CD4-positive, alpha-beta T cell treated with Interferon gamma for 1 hour (primary cell): ENCODE data around the gene MPEG1.

Experiments used
- DNase-seq: peaks from one replicate; pipeline ENCODE4 v3.0.0-alpha.2; 2020

The MPEG1 gene

DNA sequence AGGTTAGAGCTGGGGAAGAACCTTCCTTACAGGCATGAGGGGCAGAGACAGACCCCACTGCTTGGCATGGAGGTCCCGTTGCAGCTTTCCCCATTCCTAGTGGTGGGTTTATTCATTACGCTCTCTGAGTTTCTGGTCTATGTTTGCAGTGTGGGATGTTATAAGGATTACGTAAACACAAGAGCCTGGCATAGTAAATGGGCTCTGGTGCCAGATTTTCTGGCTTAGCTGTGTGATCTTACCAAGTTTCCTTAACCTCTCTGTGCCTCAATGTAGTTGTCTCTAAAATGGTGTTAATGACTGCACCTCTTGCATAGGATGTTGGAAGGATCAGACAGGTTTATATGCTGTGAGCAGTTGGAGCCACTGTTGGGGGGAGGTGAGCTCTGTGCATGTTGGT is 25.7 kb downstream of the MPEG1 start:
- no peak for DNase-seq

DNA sequence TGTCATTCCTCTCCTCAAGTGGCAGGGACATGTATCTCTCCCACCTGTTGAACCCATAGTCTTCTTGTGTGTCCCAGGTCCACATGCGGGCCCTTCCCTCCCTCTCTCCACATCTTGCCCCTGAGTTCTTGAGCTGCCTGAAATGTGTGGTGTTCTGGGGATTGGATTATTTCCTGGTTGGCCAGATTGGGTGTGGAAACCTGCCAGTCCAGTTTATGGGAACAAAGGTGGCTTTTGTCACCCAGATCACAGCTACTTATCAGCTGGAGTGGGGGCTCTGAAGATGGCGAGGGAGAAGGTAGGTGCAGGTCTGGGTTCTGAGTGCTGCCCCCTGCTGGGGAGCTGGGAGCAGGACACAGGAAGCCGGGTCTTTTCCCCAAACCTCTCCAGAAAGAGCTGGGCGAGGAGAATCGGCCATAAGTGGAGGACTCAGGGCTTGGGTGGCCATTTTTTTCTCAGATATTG is 26.6 kb downstream of the MPEG1 start:
- DNase-seq = peak; percentile 38

DNA sequence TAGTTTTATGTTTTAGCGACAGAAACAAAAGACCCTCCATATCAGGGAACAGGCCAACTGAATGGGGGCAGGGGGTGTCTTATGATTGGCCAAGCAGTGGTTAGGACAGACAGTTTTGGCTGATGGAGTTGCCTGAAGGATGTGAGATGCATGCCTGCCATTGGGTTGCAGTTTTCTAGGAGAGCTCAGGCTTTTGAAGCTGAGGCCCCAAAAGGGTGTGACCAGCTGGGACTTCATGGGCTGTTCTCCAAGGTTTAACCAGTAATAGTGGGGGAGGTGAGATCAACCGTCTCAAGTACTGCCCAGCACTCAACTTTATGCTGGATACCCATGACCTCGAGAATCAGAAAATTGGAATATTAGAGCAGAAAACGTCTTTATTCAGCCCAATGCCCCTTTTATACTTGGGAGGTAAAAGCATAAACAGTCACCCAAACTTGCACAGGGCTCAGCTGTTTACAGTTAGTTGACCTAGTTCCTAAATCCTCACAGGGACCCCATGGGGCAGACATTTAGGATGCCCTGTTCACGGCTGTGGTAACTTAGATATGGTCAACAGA is 27.3 kb downstream of the MPEG1 start:
- DNase-seq = no peak

DNA sequence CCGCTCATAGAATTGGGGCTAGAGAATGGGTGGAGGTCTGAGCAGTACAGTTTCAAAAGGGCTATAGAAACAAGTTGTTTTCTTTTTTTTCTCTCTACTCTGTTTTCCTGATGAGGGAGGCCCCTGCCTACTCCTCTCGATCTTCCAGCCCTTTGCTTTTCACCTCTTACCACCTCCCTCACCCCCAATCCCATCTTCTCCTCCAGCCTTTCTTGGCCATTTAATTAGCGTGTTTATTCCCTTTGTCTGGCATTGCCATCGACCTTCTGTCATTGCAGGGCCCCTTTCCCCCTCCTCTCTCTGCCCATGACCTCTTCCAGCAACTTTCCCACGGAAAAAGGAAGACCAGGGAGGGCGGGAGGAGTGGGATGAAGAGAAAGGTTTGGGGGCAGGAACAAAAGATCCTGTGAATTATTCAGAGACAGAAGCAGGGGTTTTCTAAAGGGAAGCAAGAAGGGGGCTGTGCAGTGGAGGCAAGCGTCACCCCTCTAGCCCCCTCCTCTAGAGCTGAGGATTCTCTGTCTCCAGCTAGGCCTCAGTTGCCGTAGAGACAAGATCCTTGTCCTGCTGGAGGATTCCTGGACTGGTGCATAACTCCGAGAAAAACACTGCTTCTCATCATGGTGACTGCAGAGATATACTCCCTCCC is 27.9 kb downstream of the MPEG1 start:
- DNase-seq = no peak

DNA sequence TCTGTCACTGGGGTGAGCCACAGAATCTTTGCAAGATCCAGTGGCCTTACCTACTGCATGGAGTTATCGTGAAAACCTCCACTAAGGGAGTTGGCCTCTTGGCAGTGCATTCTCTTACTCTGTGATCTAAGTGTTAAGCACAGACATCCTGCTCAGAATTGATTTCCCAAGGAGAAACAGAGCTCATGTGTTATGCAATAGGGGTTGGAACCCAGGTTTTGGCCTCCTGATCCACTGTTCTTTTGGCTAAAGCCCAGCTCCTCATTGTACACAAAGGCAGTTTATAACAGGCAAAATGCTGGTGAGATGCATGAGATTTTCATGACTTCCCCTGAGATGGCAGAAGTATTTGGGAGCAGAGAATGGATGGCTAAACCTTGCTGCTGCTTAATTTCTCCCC is 29.0 kb downstream of the MPEG1 start:
- DNase-seq = no peak

DNA sequence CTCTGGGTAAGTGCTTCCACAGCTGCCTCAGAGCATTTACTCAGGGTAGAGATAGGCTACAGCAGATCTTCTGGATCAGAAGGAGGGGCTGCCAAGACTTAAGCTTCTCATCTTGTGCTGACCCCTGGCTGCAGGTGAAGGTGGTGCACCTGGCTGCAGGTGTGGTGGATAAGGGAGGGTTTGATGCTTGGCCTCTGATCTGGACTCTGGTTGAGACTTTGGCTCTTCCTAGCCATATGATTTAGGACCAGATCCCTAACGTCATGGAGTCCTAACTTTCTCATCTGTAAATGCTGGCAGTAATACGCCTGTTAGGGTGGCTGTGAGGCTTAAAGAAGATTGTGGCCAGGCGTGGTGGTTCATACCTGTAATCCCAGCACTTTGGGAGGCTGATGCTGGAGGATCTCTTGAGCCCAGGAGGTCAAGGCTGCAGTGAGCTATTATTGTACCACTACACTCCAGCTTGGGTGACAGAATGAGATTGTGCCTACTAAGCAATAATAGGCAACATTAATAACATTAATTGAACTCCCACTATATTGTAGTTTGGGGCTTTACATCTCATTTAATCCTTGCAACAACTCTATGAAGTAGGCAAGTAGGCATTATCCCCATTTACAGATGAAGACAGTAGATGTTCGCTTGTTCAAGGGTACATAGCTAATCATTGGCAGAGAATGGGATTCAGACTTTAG is 30.1 kb downstream of the MPEG1 start:
- peak; percentile 9 for DNase-seq

DNA sequence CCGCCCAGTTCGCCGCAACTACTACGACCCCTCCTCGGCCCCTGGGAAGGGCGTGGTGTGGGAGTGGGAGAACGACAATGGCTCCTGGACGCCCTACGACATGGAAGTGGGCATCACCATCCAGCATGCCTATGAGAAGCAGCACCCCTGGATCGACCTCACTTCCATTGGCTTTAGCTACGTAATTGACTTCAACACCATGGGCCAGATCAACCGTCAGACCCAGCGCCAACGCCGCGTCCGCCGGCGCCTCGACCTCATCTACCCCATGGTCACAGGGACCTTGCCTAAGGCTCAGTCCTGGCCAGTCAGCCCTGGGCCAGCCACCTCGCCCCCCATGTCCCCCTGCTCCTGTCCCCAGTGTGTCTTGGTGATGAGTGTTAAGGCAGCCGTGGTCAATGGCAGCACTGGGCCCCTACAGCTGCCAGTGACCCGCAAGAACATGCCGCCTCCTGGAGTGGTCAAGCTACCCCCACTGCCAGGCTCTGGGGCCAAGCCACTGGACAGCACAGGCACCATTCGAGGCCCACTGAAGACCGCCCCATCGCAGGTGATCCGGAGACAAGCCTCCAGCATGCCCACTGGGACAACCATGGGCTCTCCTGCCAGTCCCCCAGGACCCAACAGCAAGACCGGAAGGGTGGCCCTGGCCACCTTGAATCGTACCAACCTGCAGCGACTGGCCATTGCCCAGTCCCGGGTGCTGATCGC is 30.8 kb downstream of the MPEG1 start:
- no peak for DNase-seq

DNA sequence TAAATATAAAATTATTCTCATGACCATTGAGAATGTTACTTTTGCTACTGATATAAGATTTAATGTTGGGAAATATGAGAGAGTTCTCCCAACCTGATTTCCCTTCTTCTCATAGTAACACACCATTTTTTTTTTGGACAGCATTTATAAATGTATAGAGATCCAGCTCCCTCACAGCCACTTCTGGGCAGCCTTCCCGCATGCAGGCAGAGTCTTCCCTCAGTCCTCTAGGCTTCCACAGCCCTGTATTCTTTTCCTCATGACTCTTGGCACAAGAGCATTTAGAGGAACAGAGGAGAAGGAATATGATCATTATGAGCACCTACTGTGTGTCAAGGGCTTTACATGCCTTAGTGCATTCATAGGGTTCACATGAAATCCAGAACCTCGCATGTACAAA is 31.8 kb downstream of the MPEG1 start:
- no peak for DNase-seq

DNA sequence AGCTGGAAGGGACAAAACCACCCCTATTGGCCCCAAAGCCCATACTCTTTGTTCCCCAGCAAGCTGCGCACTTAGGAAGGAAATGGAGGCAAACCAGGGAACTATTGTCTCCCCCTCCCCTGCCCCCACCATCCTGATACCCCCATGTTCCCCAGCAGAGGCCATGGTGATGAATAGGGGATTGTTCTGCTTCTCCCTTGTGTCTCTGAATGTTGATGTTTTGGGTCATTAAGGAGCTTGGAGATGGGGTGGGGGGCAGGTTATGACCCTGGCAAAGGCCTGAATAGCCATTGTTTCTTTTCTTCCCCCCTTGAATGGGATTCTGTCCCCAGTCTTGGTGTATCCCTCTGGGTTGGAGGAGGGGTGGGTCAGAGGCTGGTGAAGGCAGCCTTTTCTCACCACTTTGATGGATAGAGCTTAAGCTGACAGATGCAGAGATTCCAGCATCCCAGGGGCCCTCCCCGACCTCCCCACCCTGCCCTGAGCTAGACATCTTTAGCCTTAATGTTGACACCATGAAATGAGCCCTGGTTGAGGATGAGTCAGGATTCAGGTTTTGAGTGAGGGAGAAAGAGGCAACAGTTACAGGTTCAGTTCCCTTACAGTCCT is 32.5 kb downstream of the MPEG1 start:
- no peak for DNase-seq

DNA sequence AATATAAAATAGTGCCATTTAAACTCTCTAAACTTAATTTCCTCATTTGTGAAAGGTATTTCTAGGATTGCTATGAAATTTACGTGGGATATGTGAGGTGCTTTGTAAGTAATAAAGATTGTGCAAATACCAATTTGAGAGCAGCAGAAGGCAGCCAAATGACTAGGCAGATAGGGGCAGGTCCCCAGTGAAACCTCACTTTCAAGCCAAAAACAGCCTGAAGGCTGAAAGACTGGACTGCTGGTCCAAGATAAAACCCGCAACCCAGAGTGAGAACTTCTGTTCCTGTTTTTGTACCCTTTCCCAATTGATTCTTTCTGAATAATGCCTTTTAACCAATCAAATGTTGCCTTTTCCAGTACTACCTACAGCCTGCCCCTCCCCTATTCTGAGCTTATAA is 33.6 kb downstream of the MPEG1 start:
- DNase-seq = no peak

DNA sequence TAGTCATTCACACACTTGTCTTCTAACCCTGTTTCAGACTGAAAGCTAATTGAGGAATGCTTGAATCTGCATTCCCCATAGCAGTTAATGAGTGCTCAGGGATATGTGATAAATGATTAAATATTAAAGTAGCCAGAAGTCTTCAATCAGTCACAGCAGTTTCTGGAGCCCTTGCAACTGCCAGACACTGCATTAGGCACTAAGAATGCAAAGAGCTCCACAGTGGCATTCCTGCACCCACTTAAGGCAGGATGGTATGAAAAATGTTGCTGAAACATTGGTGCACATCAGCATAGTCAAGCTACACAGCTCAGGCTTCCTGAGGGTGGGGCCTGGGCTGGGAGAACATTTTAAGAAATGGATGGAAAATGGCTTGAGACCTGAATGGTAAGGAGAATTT is 34.3 kb downstream of the MPEG1 start:
- DNase-seq = no peak

DNA sequence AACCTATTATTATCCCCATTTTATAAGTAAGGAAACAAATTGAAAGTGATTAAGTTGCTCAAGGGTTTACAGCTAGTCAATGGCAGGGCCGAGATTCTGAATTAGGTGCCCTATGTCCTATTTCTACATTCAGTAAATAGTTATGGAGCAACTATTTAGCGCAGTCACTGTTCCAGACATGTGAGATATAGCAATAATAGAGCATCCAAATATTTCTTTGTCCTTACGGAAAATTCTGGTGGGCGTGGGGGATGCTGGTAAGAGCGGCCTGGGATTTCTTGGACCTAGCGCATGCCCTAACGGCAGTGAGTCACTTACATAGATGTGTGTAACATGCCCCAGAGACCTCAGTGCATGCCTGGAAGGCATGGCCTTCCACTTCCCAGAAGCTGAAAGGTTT is 36.4 kb downstream of the MPEG1 start:
- no peak for DNase-seq

DNA sequence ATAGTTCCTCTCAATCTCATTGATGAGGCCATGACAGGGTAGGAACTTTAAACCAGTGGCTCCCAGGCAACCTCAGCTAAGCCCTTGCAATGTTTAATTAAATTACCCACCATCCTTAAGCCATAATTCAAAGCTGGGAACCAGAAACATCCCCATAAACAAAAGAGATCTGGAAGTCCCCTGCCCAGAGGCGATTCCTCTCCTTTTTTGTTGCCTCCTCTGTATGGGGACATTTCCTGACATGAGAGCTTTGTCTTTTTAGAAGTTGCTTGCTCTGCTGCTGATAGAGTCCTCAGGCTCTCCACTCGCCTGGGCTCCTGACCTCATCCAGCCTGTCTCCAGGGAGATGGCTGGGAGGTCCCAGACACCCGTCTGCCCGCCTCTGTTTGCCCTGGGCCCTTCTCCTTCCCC is 37.6 kb downstream of the MPEG1 start:
- DNase-seq = no peak

DNA sequence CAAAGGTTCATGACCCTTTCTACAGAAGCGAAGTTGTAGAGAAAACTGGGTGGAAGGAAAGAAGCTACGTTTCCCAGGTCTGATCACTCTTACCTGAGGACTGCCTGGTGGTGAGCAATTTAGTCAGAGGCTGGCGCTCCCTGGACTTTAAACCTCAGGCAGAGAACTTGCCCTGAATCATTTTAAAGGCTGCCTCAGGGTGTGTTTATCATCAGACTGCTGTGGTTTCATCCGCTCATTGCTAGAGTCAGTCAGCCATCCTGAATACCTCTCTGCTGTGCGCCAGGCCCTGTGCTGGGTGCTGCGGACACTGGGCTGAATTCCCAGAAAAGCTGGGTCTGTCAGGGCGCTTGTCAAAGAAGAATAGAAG is 38.1 kb downstream of the MPEG1 start:
- DNase-seq = no peak

DNA sequence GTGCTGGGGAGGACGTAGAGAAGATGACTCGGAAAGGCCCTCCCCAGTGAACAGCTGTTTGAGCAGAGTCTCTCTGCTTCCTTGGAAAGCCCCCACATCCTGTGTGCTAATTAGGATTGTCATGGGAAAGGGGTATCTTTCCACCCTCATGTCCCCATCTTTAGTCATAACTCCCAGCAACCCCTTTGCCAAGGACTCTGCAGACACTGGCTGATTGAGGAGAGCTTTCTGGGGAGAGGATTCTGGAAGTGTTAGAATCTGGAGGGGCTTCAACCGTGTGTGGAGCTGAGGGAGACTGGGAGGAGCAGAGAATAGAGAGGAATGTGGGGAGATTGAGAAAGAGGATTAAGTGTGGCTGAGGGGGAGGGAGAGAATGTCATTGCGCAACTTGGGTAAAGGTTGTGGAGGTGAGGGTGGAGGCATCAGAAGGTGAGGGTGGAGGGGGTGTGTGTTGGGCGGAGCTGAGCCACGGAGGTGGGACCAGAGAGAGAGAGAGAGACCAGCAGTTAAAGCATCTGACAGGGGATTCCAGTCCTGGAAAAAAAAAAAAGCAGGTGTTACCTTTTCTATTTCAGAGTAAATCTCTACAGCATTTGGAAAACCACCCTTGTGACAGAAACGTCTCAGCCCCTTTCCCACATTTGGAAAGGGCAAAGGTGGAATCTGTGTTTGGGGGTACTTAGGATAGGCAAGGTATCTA is 38.6 kb downstream of the MPEG1 start:
- no peak for DNase-seq

DNA sequence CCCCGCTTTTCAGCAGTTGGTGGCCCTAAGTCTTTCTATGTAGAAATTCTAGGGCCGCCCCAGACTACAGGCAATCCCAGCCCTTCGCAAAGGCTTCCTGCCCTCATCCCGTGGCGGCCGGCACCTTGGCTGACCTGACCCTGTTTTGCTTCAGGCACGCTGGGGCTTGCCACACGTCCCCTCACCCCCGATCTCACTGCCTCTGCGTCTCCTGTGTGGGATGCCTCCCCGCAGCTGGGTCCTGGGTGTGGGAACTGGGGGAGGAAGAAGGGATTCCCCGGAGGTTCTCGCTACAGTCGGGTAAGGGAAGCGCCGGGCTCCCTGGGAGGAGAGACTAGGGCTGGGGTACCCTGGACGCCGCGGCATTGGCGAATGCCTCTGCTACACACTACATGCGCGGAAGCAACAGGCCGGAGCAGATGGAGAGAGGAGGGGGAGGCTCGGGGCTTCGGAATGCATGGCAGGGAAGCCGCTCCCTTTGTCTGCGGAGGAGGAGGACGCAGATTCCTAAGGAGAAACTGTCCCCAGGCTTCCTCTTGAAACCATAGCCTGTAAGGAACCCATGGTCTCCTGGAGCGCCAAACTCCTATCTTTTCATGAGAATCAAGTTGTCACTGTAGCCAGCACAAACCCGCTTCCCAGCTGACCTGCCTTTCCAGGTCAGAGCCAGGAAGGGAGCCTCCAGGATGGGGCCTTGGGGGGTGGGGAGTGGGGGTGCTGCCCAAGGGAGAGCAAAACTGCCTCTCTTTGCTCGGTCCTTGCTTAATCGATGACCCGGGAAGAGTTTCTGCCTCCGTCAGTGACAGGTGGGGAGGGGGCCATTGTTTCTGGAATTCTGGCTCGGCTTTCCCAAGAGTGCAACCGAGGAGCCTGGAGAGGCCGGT is 39.4 kb downstream of the MPEG1 start:
- DNase-seq = no peak

DNA sequence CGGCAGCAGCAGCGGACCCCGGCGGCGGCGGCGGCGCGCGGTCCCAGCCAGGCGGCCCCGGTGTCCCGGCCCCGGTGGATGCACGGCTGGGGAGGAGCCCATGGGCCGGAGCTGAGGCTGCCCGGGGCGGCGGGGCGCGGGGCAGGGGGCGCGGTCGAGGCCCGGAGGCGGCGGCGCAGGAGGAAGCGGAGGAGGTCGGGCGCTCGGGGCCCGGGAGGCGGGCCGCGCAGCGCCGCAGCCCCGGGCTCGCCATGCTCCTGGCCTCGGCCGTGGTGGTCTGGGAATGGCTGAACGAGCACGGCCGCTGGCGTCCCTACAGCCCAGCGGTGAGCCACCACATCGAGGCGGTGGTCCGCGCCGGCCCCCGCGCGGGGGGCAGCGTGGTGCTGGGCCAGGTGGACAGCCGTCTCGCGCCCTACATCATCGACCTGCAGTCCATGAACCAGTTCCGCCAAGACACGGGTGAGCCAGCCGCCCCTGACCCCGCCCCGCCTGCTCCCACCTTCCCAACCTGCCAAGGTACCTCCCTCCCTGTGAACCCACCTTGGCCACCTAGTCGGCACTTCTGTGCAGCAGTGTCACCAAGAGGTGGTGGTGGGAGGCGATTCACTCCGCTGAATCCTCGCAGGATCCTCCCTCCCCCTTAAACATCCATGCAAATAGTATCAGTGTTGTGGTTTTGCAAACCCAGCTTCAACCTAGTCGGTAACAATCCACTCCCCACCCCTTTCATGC is 40.2 kb downstream of the MPEG1 start:
- peak; percentile 25 for DNase-seq

DNA sequence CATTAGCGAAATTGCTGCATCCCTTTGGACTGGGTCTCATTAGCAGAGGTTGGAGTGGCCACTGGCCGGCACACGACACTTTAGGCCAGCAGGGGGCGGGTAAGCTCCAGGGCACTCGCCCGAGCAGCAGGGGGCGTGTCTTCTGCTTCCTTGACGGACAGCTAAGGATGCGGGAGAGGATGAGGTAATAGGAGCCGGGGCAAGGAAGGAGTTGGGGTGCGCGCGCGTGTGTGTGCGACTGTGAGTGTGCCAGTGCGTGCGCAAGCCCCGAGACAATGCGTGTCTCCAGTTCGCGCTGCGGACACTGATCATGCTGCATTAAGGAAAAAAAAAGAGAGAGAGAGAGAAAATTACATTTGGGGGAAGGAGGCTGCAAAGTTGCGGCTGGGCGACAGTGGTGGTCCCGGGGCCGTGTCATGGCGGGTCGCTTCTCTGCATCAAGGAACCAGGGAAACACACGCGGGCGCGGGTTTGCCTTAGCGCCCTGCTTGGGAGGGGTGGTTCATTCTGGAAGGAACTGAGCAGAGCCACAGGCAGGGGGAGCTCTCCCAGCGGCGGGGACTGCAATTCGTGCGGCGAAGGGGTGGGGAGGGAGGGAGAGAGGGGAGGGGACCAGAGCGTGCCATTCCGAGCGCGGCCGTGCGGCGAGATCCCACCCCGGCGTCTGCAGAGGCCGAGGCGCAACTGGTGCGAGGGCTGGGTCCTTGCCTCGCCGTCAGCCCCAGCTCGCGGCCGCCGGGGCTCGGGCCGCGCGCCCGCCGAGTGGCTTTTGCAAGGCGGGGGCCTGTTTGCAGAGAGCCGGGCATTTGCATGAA is 41.0 kb downstream of the MPEG1 start, which contains the start of gene DTX4:
Gene DTX4 (plus strand): TSS at position 625 of the 815 bp plus-strand sequence. CDS start 464 bp downstream, outside the sequence.
- DNase-seq = peak; percentile 84

DNA sequence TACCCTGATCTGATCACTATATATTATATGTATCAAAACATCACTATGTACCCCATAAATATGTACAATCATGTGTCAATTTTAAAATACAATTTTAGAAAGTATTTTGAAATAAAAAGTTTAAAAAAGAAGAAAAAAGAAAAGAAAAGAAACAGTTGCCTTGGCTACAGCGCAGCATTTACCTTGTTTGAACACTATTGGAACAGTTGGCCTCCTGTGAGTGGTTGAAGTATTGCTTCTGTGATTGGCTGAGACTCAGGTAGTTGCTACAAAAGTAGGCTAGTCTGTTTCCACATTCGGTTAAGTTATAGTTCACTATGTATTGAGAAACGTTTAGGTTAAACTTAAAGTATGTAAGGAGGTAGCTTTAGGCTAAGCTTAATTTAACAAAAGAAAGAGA is 48.7 kb downstream of the MPEG1 start:
- no peak for DNase-seq
